NT2/D1 (cell line): ENCODE measurements around the gene TENM4.

Experiments
- SUZ12 ChIP-seq: IDR thresholded peaks from 2 replicates; pipeline ENCODE4 v1.6.1; 2011; ENCODE audit not compliant: insufficient read length, insufficient read depth; ENCODE audit errors: extremely low read depth
- YY1 ChIP-seq: IDR thresholded peaks from 2 replicates; pipeline ENCODE4 v1.6.1; 2011; ENCODE audit not compliant: insufficient read length, insufficient read depth

DNA sequence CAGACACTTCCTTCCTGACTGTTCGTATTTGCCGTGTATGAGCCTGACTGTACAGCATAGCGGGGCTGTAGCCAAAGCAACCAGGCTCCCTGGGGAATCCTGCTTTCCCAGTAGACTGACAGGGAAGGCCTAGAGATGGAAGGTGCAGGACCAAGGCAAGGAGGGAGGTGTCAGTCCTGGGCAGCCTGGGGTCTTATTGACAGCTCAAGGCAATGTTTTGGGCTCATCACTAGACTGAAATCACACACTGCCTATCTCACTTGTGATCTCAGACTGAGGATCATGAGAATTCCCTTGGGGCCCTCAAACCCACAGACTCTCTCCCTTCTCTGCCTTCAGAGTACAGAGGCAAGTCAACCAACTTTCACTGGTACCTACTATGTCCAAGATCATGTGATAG lies 519.3 kb downstream of the TENM4 start:
- TF ChIP-seq SUZ12 (no peak), YY1 (no peak)
